ENCODE measurements around the gene SOX12.
A peak's percentile ranks its signal among the peaks of the same experiment; 100 is the strongest.

Gene SOX12

DNA sequence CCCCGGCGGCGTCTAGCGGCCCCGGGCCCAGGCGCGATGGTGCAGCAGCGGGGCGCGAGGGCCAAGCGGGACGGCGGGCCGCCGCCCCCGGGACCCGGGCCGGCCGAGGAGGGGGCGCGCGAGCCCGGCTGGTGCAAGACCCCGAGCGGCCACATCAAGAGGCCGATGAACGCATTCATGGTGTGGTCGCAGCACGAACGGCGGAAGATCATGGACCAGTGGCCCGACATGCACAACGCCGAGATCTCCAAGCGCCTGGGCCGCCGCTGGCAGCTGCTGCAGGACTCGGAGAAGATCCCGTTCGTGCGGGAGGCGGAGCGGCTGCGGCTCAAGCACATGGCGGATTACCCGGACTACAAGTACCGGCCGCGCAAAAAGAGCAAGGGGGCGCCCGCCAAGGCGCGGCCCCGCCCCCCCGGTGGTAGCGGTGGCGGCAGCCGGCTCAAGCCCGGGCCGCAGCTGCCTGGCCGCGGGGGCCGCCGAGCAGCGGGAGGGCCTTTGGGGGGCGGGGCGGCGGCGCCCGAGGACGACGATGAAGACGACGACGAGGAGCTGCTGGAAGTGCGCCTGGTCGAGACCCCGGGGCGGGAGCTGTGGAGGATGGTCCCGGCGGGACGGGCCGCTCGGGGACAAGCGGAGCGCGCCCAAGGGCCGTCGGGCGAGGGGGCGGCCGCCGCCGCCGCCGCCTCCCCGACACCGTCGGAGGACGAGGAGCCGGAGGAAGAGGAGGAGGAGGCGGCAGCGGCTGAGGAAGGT, 715 bp downstream of the SOX12 start:
- H3K4me3 ChIP-seq (ENCODE audit: low read depth, low read length) = peak overlapping the region; percentile 78
- ChIA-PET CTCF (interaction anchor here (3.3 to 3.8 kb wide), 2 partner anchors 17 to 28 kb away, joined by 14 to 18 read pairs; no protein-coding TSS in a partner anchor), POLR2A (interaction anchor here (1.4 to 4.5 kb wide), 3 partner anchors 16 to 55 kb away, joined by 3 to 25 read pairs (median 14); partner anchors contain the start of genes TRIB3 and ZCCHC3)
- DNase-seq (ENCODE audit: low read depth, low spot score) = no peak
- no peak for TF ChIP-seq CTCF (IDR thresholded peaks at IDR 0.05; ENCODE audit: insufficient read depth, low read length, missing control alignments)

DNA sequence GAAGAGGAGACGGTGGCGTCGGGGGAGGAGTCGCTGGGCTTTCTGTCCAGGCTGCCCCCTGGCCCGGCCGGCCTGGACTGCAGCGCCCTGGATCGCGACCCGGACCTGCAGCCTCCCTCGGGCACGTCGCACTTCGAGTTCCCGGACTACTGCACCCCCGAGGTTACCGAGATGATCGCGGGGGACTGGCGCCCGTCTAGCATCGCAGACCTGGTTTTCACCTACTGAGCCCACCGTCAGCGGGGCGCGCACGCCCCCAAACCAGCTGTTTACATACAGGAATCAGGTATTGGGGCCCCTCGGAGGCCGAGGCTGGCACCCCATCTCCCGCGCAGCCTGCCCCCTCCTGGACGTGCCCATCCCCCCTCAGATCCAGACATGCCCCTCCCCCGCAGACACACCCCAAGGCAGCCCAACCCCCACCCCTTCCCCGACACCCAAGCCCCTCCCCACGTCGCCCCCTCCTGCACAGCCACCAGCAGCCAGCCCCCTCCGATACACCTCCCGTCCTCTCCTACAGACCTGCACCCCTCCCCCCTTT, 1.4 kb downstream of the SOX12 start:
- POLR2A ChIA-PET = interaction anchor here (4.5 kb wide), 1 partner anchor 28 kb away, joined by 25 read pairs; the partner anchor contains the start of gene ZCCHC3
- H3K4me3 ChIP-seq (ENCODE audit: low read depth, low read length) = peak overlapping the region; percentile 78
- CTCF ChIA-PET = interaction anchor here (3.8 kb wide), 1 partner anchor 17 kb away, joined by 18 read pairs; no protein-coding TSS in a partner anchor
- peak; percentile 0 for TF ChIP-seq CTCF (IDR thresholded peaks at IDR 0.05; ENCODE audit: insufficient read depth, low read length, missing control alignments)
- DNase-seq (ENCODE audit: low read depth, low spot score) = no peak

DNA sequence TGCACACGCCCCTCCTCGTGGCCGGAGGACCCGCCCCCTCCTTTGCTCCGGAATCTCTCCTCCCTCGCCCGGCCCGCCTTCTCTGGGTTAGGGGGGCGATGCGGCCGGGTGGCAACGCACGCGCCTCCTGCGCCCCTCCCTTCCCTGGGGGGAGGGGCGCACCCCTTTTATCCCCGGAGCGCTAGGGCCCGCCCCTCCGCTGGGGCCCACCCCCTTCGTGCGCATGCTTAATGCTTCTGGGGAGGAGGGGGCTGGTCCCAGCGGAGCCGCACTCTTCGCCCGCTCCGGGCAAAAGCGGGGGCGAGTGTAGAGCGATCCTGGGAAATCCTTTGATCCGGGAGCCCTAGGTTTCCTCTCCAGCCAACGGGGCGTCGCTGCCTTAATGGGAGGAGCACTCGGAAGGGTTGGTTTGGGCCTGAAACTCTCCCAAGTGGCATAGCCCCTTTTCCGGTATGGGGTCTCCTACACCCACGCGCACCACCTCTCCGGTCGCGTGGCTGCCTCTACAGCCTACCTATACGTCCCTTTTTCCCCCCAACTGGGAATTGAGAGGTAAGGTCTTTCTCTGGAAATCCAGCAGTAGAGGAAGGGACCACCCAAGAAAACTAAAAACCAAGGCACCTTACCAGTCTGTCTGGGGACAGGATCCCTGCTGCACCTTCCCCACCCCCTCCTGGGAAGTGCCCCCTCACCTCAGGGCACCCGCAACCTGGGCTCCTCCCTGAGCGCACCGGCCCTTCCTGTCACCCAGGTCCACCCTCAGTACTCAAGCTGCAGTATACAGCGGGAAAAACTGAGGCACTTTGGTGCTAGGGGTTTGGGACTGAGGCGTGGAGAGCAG, 2.1 kb downstream of the SOX12 start:
- DNase-seq (ENCODE audit: low read depth, low spot score) = no peak
- CTCF ChIA-PET = interaction anchor here (4.8 kb wide), 1 partner anchor 13 kb away, joined by 59 read pairs; no protein-coding TSS in a partner anchor
- TF ChIP-seq CTCF (IDR thresholded peaks at IDR 0.05; ENCODE audit: insufficient read depth, low read length, missing control alignments) = no peak
- H3K4me3 ChIP-seq (ENCODE audit: low read depth, low read length) = peak overlapping the region; percentile 78
- POLR2A ChIA-PET = interaction anchor here (0.6 to 4.5 kb wide), 2 partner anchors 29 to 62 kb away, joined by 3 to 25 read pairs; partner anchors contain the start of gene ZCCHC3

DNA sequence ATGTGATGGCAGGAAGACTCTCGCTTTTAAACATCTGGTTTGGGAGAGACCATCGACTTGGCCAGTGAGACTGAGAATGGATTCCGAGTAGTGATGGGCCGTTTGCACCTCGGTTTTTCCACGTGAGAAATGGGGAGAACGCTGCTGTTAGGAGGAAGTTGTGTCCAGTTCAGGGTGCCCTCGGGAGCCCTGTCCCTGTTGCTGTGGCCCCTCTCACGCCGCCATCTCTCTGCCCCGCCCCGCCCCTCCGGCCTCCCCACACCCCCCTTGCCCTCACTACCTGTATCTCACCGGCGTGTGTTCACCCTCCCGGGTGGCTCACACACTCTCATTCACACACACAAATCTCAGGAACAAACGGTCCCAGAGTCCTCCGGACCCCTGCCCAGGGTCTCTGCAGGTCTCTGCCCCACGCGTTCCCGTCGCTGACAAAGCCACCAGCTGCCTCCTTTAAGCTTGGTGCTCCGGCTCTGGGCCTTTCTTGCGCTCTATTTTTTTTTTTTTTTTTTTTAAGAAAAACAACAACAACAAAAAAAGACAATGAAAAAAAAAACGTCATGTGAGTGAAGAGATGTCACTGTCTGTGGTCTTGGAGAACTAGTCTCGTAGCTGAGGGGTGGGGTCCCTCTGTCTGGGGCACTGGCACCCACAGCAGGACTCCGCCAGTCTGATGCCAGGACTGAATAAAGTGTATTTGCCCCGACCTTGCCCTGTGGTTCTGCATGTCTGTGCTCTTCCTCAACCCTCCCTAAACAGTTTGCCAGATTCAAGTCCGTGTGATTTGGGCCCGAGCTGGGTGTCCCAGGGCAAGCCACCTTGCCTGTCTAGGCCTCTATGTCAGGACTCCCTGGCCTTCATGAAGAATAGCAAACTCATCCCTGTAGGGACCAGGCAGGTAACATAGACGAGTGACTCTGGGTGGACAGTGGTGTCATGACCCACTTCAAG, 2.9 kb downstream of the SOX12 start:
- ChIA-PET CTCF (interaction anchor here (1.4 to 4.8 kb wide), 9 partner anchors 12 to 121 kb away, joined by 4 to 59 read pairs (median 10); partner anchors contain the start of genes DEFB132, NRSN2 and ZCCHC3), POLR2A (interaction anchor here (0.6 to 1.1 kb wide), 3 partner anchors 17 to 115 kb away, joined by 3 read pairs; no protein-coding TSS in a partner anchor)
- peak overlapping the region; percentile 78 for H3K4me3 ChIP-seq (ENCODE audit: low read depth, low read length)
- DNase-seq (ENCODE audit: low read depth, low spot score) = no peak
- no peak for TF ChIP-seq CTCF (IDR thresholded peaks at IDR 0.05; ENCODE audit: insufficient read depth, low read length, missing control alignments)

GRCh38 chr20:328975-329695, 3.8 kb downstream of the SOX12 start:
- ChIA-PET POLR2A (interaction anchor here (0.6 to 1.3 kb wide), 3 partner anchors 17 to 115 kb away, joined by 3 read pairs; no protein-coding TSS in a partner anchor), CTCF (interaction anchor here (1.2 to 4.8 kb wide), 11 partner anchors 11 to 121 kb away, joined by 3 to 59 read pairs (median 10); partner anchors contain the start of genes DEFB132, NRSN2 and ZCCHC3)
- H3K4me3 ChIP-seq (ENCODE audit: low read depth, low read length) = peak overlapping the region; percentile 78
- no peak for DNase-seq (ENCODE audit: low read depth, low spot score)
- TF ChIP-seq CTCF (IDR thresholded peaks at IDR 0.05; ENCODE audit: insufficient read depth, low read length, missing control alignments) = no peak

All from AG04449 (cell line).